ENCODE data around the gene GDF15. TPM values are rescaled to one million over a fixed set of nuclear protein-coding genes. Genes with fewer than 3 reads are reported as not detected.

Gene GDF15
- total RNA-seq, 1 experiment from 2014 or later: 425 TPM

DNA sequence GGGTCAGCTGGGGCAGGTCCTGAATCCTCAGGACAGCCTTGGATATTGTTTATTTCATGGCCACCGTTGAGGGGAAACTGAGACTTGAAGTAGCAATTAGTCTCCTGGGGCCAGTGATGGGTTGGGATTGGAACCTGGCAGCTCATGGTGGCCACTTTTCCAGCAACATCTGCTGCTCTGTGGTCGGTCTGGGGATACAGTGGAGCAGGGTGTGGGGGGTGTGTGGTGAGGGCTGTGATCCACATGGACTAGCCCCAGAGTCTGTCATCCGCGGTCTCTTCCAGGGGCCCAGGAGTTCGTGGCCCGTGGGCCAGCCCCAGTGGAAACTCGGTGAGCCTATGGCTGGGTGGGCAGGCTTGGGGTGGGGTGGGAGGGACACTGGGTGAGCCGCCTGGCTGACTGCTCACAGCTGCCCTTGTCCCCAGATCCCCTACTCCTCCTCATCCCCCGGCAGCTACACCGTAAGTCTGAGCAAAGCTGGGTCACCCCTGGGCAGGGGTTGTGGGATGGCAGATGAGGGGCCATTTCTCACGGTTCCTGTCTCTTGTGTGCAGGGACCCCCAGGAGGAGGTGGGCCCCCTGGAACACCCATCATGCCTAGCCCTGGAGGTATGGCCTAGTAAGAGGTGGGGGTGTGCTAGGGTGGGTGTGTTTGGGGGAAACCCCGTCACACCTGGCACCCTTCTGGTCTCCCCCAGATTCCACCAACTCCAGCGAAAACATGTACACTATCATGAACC lies 46.5 kb downstream of the GDF15 start:
- no TSS peak for BruUV-seq (replicated peaks)
- no peak overlapping the region for H3K4me3 ChIP-seq (replicated peaks in 1 of 2; ENCODE audit: low read depth in 1 of 2, low read length in 2 of 2)
- no peak overlapping the region for H3K9ac ChIP-seq (ENCODE audit: low read length)
- H3K4me2 ChIP-seq (ENCODE audit: low read length): no peak overlapping the region
- TF ChIP-seq FOSL1 (IDR thresholded peaks at IDR 0.05; ENCODE audit: low read depth): no peak
- TF ChIP-seq JUND (IDR thresholded peaks at IDR 0.05): no peak
- TF ChIP-seq, protein P1, sequence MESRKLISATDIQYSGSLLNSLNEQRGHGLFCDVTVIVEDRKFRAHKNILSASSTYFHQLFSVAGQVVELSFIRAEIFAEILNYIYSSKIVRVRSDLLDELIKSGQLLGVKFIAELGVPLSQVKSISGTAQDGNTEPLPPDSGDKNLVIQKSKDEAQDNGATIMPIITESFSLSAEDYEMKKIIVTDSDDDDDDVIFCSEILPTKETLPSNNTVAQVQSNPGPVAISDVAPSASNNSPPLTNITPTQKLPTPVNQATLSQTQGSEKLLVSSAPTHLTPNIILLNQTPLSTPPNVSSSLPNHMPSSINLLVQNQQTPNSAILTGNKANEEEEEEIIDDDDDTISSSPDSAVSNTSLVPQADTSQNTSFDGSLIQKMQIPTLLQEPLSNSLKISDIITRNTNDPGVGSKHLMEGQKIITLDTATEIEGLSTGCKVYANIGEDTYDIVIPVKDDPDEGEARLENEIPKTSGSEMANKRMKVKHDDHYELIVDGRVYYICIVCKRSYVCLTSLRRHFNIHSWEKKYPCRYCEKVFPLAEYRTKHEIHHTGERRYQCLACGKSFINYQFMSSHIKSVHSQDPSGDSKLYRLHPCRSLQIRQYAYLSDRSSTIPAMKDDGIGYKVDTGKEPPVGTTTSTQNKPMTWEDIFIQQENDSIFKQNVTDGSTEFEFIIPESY (IDR thresholded peaks at IDR 0.05; ENCODE audit: extremely low read depth, insufficient replicate concordance, low read length): no peak
- TF ChIP-seq, protein P2, sequence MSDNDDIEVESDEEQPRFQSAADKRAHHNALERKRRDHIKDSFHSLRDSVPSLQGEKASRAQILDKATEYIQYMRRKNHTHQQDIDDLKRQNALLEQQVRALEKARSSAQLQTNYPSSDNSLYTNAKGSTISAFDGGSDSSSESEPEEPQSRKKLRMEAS (IDR thresholded peaks at IDR 0.05): no peak
- no peak for TF ChIP-seq SRF (IDR thresholded peaks at IDR 0.05; ENCODE audit: low read depth)
- TF ChIP-seq SIN3A (IDR thresholded peaks at IDR 0.05; ENCODE audit: low read depth): no peak
- no peak for TF ChIP-seq ZNF274 (IDR thresholded peaks at IDR 0.05; ENCODE audit: low read depth, low read length)
- TF ChIP-seq, protein P3, sequence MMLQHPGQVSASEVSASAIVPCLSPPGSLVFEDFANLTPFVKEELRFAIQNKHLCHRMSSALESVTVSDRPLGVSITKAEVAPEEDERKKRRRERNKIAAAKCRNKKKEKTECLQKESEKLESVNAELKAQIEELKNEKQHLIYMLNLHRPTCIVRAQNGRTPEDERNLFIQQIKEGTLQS (IDR thresholded peaks at IDR 0.05): no peak
- no peak for TF ChIP-seq POLR2AphosphoS5 (IDR thresholded peaks at IDR 0.05; ENCODE audit: low read depth, low read length)
- no peaks in the 10 kb centered on the region for H3K9me3 ChIP-seq (ENCODE audit: control insufficient read depth in 1 of 2, insufficient read depth in 1 of 2, low read depth in 1 of 2, low read length in 2 of 2)
- no peaks in the 10 kb centered on the region for H4K20me1 ChIP-seq (ENCODE audit: insufficient read depth)
- ChIA-PET RAD21 (ENCODE audit: low non-redundant PET in 1 of 2, low total read pairs in 2 of 2, uncharacterized antibody in 2 of 2, unreplicated experiment in 2 of 2) (no interaction called here), POLR2A (no interaction called here), CTCF (no interaction called here)
- intact Hi-C loops (cut with micrococcal nuclease): no loop called here
- no peaks in the 10 kb centered on the region for H3K9me2 ChIP-seq (ENCODE audit: insufficient read depth)
- ATAC-seq (no peak), DNase-seq (ENCODE audit: low read depth, low spot score) (no peak)
- H3K36me3 ChIP-seq (ENCODE audit: control insufficient read depth in 1 of 2, insufficient read depth in 2 of 2, low read length in 2 of 2): peaks cover 5 to 8% of the 10 kb centered on the region in 2 experiments; a peak in 3 of 4 replicates
- H3K4me1 ChIP-seq (ENCODE audit: control insufficient read depth in 1 of 2, insufficient read depth in 2 of 2, low read length in 2 of 2): peaks cover 0 to 19% of the 10 kb centered on the region in 2 experiments; a peak in 2 of 4 replicates
- H3K79me2 ChIP-seq (ENCODE audit: insufficient read depth, low read length): peaks cover 9% of the 10 kb centered on the region; the same call in 1 of the 2 replicates
- peak overlapping the region; percentile 29; the same call in 1 of the 2 replicates for H3K27ac ChIP-seq (ENCODE audit: low read depth, low read length)
- H3K27me3 ChIP-seq (ENCODE audit: insufficient read depth, low read length): no peaks in the 10 kb centered on the region
- H2AFZ ChIP-seq (ENCODE audit: low read depth, low read length, poor library complexity, severe bottlenecking): no peak overlapping the region

All from HCT116 (cell line).